ENCODE measurements around the gene TTC3.

- TF ChIP-seq POLR2A (IDR thresholded peaks at IDR 0.05; ENCODE audit: low read depth, low read length) = no peak; the same call in 1 of the 2 replicates
- TF ChIP-seq POLR2AphosphoS5 (IDR thresholded peaks at IDR 0.05; ENCODE audit: low read depth, low read length) = peak; percentile 29; the same call in 1 of the 2 replicates
- TF ChIP-seq TAF1 (IDR thresholded peaks at IDR 0.05; ENCODE audit: low read depth, low read length) = peak; percentile 62; the same call in 1 of the 2 replicates
- peak; percentile 90 for TF ChIP-seq SPI1 (IDR thresholded peaks at IDR 0.05; ENCODE audit: low read depth, low read length)
- no peak for TF ChIP-seq POU2F2 (IDR thresholded peaks at IDR 0.05; ENCODE audit: low read depth, low read length)
- no peak for TF ChIP-seq PAX5 (IDR thresholded peaks at IDR 0.05; ENCODE audit: insufficient read depth, low read length, severe bottlenecking)
Observed at GRCh38 chr21:37208056-37208721, 135.1 kb downstream of the TTC3 start.

All from GM12891 (cell line).